K562 treated with DMSO at 1 percent for 12 hours (cell line): ENCODE results near the gene NFXL1. TPM values are rescaled to one million over a fixed set of nuclear protein-coding genes. Genes with fewer than 3 reads are reported as not detected.

Experiments
- total RNA-seq: library from RNA; unstranded; fragments of 300-600 nt; gene quantifications from 2 replicates; pipeline ENCODE4 v1.2.3, GENCODE V29; 2022; ENCODE audit not compliant: insufficient read depth

NFXL1 gene
- 7.3 and 15.2 TPM in 2 replicates for total RNA-seq

DNA sequence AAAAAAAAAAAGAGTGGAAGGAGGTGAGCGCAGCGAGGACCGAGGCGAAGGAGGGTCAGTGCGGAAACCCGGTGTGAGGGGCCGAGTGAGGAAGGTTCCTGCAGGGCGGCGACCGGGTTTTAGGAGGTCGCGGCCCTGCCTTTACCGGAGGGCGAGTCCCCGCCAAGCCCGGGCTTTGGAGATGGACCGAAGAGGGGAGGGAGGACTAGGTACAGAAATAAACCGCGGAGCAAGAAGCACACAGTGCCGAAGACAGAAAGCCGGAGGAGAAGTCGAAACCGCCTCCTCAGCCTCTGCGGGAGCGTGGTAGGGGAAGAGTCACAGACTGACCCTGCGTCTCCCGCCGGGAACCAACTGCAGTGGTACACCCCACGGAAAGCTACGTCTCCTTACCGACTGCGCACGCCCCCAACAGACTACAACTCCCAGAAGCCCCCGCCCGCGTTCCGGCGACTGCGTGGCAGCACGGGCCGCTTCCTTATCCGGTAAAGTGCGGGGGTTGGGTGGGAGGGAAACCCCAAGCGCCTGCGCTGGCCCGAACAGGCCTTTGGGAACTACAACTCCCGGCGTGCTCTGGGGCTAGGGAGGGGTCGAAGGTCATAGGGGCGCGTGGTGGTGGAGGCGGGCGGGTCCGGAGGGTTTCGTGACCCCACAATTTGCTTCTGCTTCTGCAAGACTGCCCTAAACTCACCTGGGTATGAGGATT lies at the start of gene NFXL1:
Gene NFXL1 (minus strand): TSS at position 364 of the 706 bp plus-strand sequence. CDS start 380 bp downstream, outside the sequence.

GRCh38 chr4:47837908-47838294 lies 76.5 kb downstream of the NFXL1 start, which contains the start of gene CORIN:
Gene CORIN (minus strand): TSS chr4:47838067. CDS start chr4:47837949, 118 bp downstream.

Other genes with a start within 250 kb of the NFXL1 start
- 0.11 TPM in 1 of 2 replicates, not detected in the other for gene CORIN, start 76.5 kb downstream of the NFXL1 start, total RNA-seq
- gene CNGA1, start 102.1 kb upstream of the NFXL1 start, total RNA-seq: 1.1 TPM in 1 of 2 replicates, not detected in the other
- not detected in 2 replicates for gene NIPAL1, start 102.2 kb upstream of the NFXL1 start, total RNA-seq
- gene TXK, start 219.7 kb upstream of the NFXL1 start, total RNA-seq: 3.8 TPM in 1 of 2 replicates, not detected in the other